GM21447 (cell line): ENCODE measurements around the gene DYNC1LI1.
A peak's percentile ranks its signal among the peaks of the same experiment; 100 is the strongest.

Experiments
- ATAC-seq: cut with Tn5 transposase; IDR thresholded peaks from one replicate; pipeline ENCODE4 v1.9.1; 2021; ENCODE audit not compliant: unreplicated experiment

The DYNC1LI1 gene

DNA sequence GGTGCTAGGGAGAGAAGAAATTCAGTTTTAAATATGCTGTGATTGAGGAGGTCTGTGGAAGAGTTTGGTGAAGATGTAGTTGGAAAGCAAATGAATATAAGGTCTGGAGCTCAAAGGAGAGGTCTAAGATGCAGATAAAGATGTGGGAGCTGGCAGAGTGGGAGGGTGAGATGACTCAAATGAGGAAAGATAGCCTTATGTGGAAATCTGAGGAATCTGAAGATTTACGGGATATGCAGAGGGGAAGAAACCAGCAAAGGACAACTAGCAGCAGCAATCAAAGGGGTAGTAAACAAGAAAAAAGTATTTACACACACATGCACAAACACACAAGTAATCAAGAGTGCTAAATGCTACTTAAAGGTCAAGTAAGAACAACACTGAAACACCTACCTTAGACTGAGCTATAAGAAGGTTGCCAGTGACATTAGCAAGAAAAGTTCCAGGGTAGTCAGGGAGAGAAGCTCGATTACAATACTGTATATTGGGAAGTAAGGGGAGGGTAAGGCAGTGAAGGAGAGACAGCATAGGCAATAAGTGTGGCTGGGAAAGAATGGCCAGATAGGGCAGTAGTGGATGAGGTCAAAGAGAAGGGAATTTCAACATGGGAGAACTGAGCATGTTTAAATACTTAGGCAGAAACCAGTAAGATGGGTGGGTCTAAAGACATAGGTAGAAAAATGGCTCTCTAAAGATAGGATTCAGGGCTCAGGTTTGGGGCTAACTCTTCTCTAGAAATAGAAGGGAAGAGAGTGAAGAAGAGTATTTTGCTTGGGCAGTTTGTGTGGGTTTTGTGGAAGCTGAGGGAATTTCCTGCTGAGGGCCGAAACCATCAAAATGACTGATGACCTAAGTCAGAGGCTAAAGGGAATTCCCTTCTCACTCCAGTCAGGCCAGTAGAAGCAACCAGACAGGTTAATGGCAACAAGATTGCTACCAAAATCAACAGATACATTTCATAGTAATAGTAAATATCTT lies 76.9 kb downstream of the DYNC1LI1 start:
- peak; percentile 87 for ATAC-seq

DNA sequence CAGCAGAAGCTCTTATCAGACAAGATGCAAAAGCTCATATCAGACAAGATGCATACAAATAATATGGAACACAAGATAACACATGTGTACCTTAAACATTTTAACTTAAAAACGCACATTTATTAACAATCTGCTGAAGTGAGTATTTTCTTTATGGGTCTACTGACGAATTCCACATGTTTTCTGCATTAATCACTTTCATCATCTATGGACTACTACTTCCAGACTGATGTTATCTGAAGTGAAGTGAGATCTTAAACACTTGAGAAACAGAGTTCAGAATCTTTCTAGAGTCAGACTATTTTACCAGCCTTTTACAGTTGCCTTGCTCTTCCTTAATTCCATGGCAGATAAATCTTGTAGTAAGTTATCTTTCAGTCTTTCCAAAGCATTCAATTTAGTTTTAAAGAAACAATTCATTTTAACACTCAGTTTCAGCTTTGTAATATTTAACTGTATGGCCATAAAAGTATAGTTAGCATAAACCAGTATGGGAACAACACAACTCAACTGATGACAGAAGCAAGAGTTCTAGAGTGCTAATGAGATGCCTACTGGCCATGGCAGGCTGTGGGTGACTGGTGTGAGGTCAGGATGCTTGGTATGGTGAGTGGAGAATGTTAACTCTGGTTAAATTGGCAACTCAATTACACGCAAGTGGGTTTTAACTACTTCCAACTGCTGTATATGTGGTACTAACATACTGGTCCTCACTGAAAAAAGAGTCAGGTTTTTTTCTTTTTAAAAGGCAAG lies 77.8 kb downstream of the DYNC1LI1 start:
- no peak for ATAC-seq

DNA sequence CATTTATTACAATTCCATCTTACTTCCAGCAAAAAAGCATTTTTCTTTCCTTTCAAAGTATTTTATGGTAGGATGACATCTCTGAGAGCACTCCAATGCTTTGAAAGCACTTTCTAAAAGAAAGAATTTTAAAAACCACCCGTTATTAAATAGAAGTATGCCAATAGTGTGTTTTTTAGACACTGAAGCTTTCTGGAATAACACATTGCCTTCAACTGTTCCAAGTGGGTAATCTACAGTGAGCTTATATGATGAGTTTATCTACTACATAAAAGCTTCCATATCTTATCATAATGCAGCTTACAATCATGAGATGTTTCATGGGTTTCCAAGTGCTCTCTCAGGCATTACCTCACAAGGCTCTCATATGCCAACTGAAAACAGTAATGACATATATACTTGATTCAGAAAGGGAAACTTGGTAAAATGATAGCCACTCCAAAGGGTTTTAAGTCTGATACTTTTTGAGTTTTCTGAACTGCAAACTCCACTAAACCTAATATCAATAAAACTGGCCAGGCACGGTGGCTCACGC lies 82.1 kb downstream of the DYNC1LI1 start:
- no peak for ATAC-seq

DNA sequence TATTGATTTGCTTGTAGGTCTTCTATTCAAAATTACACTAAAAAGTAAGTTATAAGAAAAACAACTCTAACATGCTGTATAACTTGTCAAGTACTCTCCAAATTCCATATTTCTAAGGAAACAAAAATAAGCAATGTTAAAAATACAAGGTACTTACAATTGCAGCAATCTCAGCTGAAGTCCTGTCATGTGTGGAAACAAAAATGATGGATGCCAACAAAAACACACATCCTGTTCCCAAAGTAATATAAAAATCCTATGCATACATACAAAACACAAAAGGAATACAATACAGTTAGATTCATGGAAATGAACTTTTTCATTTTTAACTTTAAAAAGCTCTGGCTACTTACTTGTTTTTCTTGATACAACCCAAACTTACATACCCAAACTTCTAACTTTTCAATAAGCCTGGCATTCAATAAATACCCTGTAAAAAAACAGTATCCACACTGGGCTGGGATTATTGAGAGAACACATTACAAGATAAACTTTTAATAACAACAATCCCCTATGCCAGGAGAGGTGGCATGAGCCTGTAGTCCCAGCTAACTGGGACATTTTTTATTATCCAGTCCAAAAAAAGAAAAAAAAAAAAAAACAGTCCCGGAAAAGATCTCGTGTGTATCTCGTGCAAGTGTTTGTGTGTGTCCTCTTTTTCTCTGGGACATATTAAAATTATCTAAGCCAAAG lies 82.7 kb downstream of the DYNC1LI1 start:
- no peak for ATAC-seq

DNA sequence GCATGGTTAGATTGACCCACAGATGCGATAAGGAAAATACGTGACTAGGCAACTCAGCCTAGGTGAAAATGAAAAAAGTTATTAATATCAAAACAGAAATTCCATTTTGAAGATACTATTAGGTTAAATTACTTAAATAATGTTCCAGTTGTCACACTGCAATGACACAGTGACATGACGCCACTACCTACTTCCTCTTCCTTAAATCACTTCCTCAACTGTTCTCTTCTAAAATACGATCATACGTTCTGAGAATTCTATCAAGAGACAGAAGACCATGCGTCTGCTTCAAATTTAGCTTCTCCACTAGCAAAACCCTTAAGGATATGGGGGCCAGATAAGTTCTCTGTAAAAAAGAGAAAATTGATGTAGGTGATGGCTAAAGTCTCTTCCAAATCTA lies 86.2 kb downstream of the DYNC1LI1 start:
- ATAC-seq, result no peak

DNA sequence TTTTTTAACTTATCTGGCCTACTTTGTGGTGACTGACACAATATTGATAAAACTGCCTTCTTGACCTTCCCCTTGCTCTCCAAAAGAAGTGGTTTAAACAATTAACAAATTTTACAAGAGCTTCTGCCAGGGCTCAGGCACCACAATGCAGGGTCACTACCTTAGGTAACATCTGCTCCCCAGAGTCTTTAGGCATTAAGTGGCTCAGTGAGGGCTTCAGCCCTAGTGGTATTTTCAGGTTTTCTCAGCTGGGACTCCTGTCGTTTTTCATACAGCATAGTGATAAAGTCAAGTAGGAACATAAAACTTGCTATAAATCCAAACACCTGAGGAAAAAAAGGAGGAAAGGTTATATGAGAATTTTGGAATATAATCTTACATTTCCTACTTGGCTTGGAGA lies 86.9 kb downstream of the DYNC1LI1 start:
- ATAC-seq, result no peak

DNA sequence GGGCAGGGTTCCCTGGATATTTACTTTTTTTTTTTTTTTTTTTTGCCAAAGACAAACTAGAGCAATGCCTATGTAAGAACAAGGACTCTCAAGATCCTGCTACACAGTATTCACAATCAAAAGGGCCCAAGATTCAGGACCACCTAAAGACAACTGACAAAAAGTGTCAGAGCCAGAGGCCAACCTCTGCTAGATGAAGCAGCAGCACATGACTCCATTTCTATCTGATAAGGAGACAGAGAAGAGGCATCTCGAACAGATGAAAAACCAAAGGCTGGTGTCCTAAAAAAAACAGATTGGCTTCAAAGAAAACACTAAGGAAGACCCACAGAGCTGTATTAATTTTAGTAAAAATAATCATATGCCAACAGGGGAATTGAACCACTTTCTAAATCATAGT lies 88.0 kb downstream of the DYNC1LI1 start:
- no peak for ATAC-seq

DNA sequence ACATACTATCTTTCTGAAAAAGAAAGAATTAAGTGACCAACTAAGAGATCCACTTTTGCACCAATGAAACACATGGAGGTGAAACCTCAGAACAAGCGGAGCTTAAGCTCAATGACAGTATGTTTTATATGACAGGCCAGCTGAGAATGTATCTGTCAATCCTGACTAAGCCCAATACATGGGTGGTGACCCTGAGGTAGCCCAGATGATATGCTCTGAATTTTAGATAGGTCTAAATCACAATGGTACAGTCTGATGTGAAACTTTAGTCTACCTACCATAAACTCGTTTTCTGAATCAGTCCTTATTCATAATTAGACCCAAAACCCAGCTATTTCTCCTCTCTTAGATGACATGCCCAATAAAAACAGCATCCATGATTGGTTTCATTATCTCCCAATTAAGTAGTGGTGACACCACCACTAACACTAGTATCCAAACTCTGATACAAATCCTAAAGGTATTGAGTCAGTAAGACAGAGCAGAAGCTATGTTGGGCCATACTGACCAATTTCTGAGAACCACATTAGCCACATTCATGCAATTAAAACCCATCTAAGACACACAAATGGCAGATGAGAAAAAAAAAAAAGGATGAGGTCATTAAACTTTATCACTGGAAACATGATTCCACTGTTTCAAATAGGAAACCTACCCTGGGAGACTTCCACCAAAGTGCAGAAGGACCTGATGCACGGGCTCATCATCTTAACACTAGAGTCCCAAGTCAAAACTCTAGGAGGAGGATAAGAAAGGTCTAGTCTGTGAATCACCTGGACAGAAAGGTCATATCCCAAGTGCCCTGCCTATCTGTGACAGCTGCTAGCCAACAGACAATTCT lies 88.6 kb downstream of the DYNC1LI1 start:
- ATAC-seq, result no peak

DNA sequence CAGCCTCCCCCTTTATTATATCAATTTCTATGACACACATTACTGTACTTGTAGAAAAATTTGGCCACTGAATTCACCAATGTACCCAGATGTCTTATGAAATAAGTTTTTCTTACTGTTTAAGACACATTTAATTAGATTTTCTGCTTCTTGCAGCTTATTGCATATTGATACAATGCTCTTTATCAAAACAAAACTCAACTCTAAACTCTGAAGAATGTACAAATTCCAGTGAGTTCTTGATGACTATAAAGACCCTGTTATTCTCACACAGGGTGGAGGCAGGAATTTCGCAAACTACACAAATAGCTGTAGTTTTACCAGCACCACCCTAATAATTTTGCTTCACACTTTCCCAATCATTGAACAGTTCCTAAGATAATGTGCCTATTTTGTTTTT lies 90.1 kb downstream of the DYNC1LI1 start:
- no peak for ATAC-seq
